HG03108 (cell line): ENCODE results near the gene SIRPA.

Source experiments
- ATAC-seq: cut with Tn5 transposase; IDR thresholded peaks from one replicate; pipeline ENCODE4 v1.9.1; 2021; ENCODE audit warnings: moderate library complexity; ENCODE audit not compliant: unreplicated experiment

Gene SIRPA

DNA sequence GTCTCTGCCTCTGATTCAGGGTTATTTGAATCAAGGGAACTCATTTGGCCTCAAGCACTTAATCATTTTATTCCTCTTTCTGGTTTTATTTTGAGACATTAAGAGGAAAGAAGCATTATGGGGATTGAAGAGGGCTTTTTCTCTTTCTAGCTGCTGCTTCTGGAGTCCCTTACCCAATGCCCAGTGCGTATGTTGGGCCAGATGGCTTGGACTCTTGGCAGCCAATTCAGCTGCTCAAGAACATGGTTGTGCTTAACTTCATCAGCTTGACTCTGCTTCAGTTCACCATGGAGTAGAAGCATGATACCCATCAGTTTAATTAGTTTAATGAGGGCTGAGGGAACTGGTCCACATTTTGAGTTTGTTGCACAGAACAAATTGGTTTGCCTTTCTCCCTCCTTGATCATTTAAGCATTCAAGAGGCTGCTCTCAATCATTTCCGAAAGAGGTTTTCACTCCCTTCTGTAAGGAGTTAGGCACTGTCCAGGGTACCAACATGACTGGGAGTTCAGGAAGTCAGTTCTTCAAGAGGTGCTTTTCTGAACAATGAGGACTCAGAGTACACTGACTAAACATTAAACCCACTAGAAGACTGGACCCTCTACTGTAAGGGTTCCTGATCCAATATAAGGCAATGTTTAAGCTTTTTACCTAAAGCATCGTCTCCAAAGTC lies 84.0 kb downstream of the SIRPA start:
- no peak for ATAC-seq

DNA sequence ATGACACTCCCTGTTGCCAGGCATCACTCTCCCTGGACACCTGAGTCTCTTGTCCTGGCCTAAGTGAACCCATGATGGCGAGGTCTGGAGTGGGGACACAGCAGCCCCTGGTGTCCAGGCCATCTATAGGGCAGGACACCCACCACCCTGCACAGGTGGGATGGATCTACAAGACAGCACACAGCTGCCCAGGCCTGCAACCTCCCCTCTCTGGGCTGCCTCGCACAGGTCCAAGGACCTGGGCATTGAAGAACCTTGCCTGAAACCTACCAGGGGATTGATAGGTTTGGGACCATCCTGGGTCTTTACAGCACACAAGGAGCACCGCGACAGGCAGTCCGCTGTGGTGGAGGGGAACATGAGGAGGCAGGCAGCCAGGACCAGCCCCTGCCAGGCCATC lies 87.5 kb downstream of the SIRPA start:
- no peak for ATAC-seq

DNA sequence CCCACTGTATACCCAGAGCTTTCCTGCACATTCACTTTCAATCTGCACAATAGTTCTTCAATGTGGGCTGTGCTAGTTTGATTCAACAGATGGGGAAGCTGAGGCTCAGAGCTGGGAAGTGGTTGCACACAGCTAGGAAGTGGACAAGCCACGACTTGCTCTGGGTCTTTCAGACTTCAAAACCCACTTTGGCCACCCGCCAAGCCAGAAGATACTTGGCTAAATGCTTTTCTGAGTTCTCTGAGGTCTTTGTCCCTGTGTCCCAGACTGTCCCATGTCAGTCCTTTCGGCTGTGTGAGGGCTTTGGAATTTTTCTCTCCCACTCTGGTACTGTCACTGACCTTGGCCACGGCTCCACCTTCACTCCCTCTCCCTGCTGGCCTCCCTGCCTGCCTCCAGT lies 88.1 kb downstream of the SIRPA start:
- no peak for ATAC-seq

DNA sequence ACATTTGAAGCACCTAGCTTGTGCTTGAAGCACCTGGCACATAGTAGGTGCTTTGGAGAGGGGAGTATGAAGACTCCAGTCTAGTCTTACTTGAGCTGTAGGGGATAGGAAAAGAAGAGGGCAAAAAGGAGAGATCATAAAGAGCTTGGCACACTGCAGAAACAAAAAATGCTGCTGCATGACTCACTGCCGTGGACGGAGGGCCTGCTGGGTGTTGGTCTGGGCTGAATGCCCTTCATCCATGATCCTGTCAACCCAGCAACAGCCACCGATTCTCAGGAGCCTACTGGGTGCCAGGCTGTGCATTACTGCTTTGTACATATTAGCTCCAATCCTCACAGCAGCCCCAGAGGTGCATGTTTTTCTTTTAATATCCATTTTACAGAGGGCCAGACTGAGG lies 92.6 kb downstream of the SIRPA start:
- no peak for ATAC-seq
